Gastrocnemius medialis (tissue), 4 donors: ENCODE results near the gene SEC23A.

ENCODE experiments used
- CTCF ChIP-seq, 5 experiments: fragments of 450-650 bp in 3 of 5; fragments of 200-600 bp in 2 of 5; sonication (generic) in 2 of 5; IDR thresholded peaks in 4 of 5; conservative IDR thresholded peaks in 1 of 5; 1 replicate in 4 of 5; 2 replicates in 1 of 5; pipeline ENCODE4 v1.5.1; 2016 to 2019; ENCODE audit warnings: antibody characterized with exemption in 5 of 5, mild to moderate bottlenecking in 3 of 5, moderate library complexity in 3 of 5
- POLR2A ChIP-seq, 2 donors: fragments of 450-650 bp; IDR thresholded peaks; one replicate each; pipeline ENCODE4 v1.6.1; 2017; ENCODE audit warnings: antibody characterized with exemption in 2 of 2, mild to moderate bottlenecking in 2 of 2, moderate library complexity in 2 of 2

GRCh38 chr14:39025810-39026627 is 77.0 kb downstream of the SEC23A start:
- no peak for TF ChIP-seq CTCF (IDR thresholded peaks at IDR 0.05 in 4 of 5, conservative IDR thresholded peaks at IDR 0.05 in 1 of 5)
- TF ChIP-seq POLR2A (IDR thresholded peaks at IDR 0.05), result no peak
